ENCODE measurements around the gene ZNF350. TPM values are rescaled to one million over a fixed set of nuclear protein-coding genes. Genes with fewer than 3 reads are reported as not detected.
"Not testable (repeated sequence)": the region's sequence is repeated elsewhere in the genome, so short reads cannot be mapped to it uniquely, and the experiment has no call there.

The ZNF350 gene
- total and polyA plus RNA-seq, 2 donors = 10.0 to 14.9 TPM

GRCh38 chr19:51978882-51979281, 7.8 kb downstream of the ZNF350 start:
- 96% methylated on average over 4 of the region's 4 CpGs for WGBS
- Histone ChIP-seq H3K27me3 (ENCODE audit: control insufficient read depth in 2 of 2, insufficient read depth in 1 of 2, low read length in 1 of 2) (no peaks in the 10 kb centered on the region), H3K4me3 (ENCODE audit: low read length in 2 of 2) (no peak overlapping the region), H3K27ac (ENCODE audit: low read depth in 1 of 2, low read length in 1 of 2) (no peak overlapping the region), H3K36me3 (ENCODE audit: control insufficient read depth in 2 of 2, insufficient read depth in 2 of 2, low read length in 1 of 2) (peaks cover 11 to 18% of the 10 kb centered on the region in 2 donors), H3K4me1 (ENCODE audit: control insufficient read depth in 2 of 2, insufficient read depth in 2 of 2, low read length in 2 of 2) (no peaks in the 10 kb centered on the region), H3K9me3 (ENCODE audit: control insufficient read depth in 2 of 2, insufficient read depth in 1 of 2, low read length in 1 of 2) (peaks cover 18 to 44% of the 10 kb centered on the region in 2 donors)
- DNase-seq (ENCODE audit: low read depth in 6 of 9, low spot score in 9 of 9) = no peak

DNA sequence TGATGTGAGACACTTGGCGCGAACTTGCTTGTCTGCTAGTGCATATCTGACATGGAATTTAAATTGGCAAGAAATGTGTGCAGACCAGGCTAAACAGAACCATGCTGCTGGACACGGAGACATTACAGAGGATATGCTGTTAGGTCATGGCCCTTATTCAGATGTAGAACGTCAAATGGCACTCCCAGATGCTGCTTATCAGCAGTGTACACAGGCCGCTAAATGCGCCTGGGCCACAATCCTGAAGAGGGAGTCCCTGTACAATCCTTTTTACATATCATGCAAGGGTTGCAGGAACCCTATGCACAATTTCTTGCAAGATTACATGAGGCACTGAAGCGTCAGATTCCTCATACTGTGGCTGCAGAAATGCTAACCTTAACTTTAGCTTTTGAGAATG, 9.3 kb downstream of the ZNF350 start:
- Histone ChIP-seq H3K27me3 (ENCODE audit: control insufficient read depth in 2 of 2, insufficient read depth in 1 of 2, low read length in 1 of 2) (no peaks in the 10 kb centered on the region), H3K4me1 (ENCODE audit: control insufficient read depth in 2 of 2, insufficient read depth in 2 of 2, low read length in 2 of 2) (no peaks in the 10 kb centered on the region), H3K4me3 (ENCODE audit: low read length in 2 of 2) (no peak overlapping the region), H3K9me3 (ENCODE audit: control insufficient read depth in 2 of 2, insufficient read depth in 1 of 2, low read length in 1 of 2) (peaks cover 26 to 39% of the 10 kb centered on the region in 2 donors), H3K27ac (ENCODE audit: low read depth in 1 of 2, low read length in 1 of 2) (no peak overlapping the region), H3K36me3 (ENCODE audit: control insufficient read depth in 2 of 2, insufficient read depth in 2 of 2, low read length in 1 of 2) (peaks cover 22 to 26% of the 10 kb centered on the region in 2 donors)
- WGBS = 87% methylated on average over 7 of the region's 7 CpGs
- no peak for DNase-seq (ENCODE audit: low read depth in 6 of 9, low spot score in 9 of 9)

DNA sequence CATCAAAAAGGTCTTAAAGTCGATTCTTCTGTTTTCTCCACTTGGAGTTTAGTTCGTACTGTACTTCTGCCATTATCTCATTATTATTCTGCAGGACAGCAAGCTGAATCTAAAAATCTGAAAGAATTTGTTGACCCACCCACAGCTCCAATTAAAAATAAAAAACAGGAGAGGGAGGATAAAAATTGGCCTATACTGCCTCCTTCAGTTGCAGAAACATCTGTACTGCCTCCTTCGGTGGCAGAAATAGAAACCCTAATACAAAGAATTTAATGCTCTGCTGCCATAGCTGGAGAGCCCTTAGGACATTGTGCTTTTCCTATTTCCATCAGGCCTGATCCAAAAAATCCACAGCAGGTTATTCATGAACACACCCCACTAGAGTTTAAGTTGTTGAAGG, 9.8 kb downstream of the ZNF350 start:
- WGBS = 98% methylated on average over 3 of the region's 3 CpGs

DNA sequence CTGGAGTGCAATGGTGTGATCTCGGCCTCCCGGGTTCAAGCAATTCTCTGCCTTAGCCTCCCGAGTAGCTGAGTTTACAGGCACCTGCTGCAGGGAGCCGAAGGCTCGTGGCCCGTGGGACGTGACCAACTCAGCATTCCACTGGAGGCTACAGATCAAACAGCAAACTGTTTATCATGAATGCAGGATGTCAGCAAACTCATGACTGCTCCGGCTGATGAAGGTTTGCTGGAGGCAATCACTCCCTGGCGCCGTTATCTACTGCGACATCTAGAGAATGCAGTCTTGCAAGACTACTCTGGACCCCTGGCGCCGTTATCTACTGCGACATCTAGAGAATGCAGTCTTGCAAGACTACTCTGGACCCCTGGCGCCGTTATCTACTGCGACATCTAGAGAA, 10.9 kb downstream of the ZNF350 start:
- not testable (repeated sequence) for DNase-seq (ENCODE audit: low read depth in 6 of 9, low spot score in 9 of 9); H3K27me3 ChIP-seq (ENCODE audit: control insufficient read depth in 2 of 2, insufficient read depth in 1 of 2, low read length in 1 of 2); H3K4me1 ChIP-seq (ENCODE audit: control insufficient read depth in 2 of 2, insufficient read depth in 2 of 2, low read length in 2 of 2); H3K27ac ChIP-seq (ENCODE audit: low read depth in 1 of 2, low read length in 1 of 2); H3K4me3 ChIP-seq (ENCODE audit: low read length in 2 of 2)
- Histone ChIP-seq H3K9me3 (ENCODE audit: control insufficient read depth in 2 of 2, insufficient read depth in 1 of 2, low read length in 1 of 2) (peaks cover 29 to 48% of the 10 kb centered on the region in 2 donors), H3K36me3 (ENCODE audit: control insufficient read depth in 2 of 2, insufficient read depth in 2 of 2, low read length in 1 of 2) (peaks cover 30 to 35% of the 10 kb centered on the region in 2 donors)
- 98% methylated on average over 17 of the region's 17 CpGs for WGBS

More for the DNA sequence above, 9.8 kb downstream of the ZNF350 start:
- H3K27ac ChIP-seq (ENCODE audit: low read depth in 1 of 2, low read length in 1 of 2) = no peak overlapping the region
- no peaks in the 10 kb centered on the region for H3K4me1 ChIP-seq (ENCODE audit: control insufficient read depth in 2 of 2, insufficient read depth in 2 of 2, low read length in 2 of 2)
- no peak overlapping the region for H3K4me3 ChIP-seq (ENCODE audit: low read length in 2 of 2)
- no peaks in the 10 kb centered on the region for H3K27me3 ChIP-seq (ENCODE audit: control insufficient read depth in 2 of 2, insufficient read depth in 1 of 2, low read length in 1 of 2)
- DNase-seq (ENCODE audit: low read depth in 6 of 9, low spot score in 9 of 9) = no peak
- peaks cover 26 to 42% of the 10 kb centered on the region in 2 donors for H3K9me3 ChIP-seq (ENCODE audit: control insufficient read depth in 2 of 2, insufficient read depth in 1 of 2, low read length in 1 of 2)
- H3K36me3 ChIP-seq (ENCODE audit: control insufficient read depth in 2 of 2, insufficient read depth in 2 of 2, low read length in 1 of 2) = peaks cover 22 to 31% of the 10 kb centered on the region in 2 donors

GRCh38 chr19:51971624-51972023, 15.0 kb downstream of the ZNF350 start:
- no peak overlapping the region for H3K27ac ChIP-seq (ENCODE audit: low read depth in 1 of 2, low read length in 1 of 2)
- H3K9me3 ChIP-seq (ENCODE audit: control insufficient read depth in 2 of 2, insufficient read depth in 1 of 2, low read length in 1 of 2) = peaks cover 44 to 54% of the 10 kb centered on the region in 2 donors
- H3K27me3 ChIP-seq (ENCODE audit: control insufficient read depth in 2 of 2, insufficient read depth in 1 of 2, low read length in 1 of 2) = no peaks in the 10 kb centered on the region
- peak in 3 of 9 donors; percentile 14 to 57 (median 18) for DNase-seq (ENCODE audit: low read depth in 6 of 9, low spot score in 9 of 9)
- 97% methylated on average over 4 of the region's 4 CpGs for WGBS
- no peaks in the 10 kb centered on the region for H3K4me1 ChIP-seq (ENCODE audit: control insufficient read depth in 2 of 2, insufficient read depth in 2 of 2, low read length in 2 of 2)
- no peak overlapping the region for H3K4me3 ChIP-seq (ENCODE audit: low read length in 2 of 2)
- H3K36me3 ChIP-seq (ENCODE audit: control insufficient read depth in 2 of 2, insufficient read depth in 2 of 2, low read length in 1 of 2) = peaks cover 50 to 68% of the 10 kb centered on the region in 2 donors

GRCh38 chr19:51970718-51971117, 15.9 kb downstream of the ZNF350 start:
- 96% methylated on average over 1 of the region's 1 CpG for WGBS
- Histone ChIP-seq H3K9me3 (ENCODE audit: control insufficient read depth in 2 of 2, insufficient read depth in 1 of 2, low read length in 1 of 2) (peaks cover 48 to 53% of the 10 kb centered on the region in 2 donors), H3K27ac (ENCODE audit: low read depth in 1 of 2, low read length in 1 of 2) (no peak overlapping the region), H3K4me3 (ENCODE audit: low read length in 2 of 2) (no peak overlapping the region), H3K27me3 (ENCODE audit: control insufficient read depth in 2 of 2, insufficient read depth in 1 of 2, low read length in 1 of 2) (no peaks in the 10 kb centered on the region), H3K36me3 (ENCODE audit: control insufficient read depth in 2 of 2, insufficient read depth in 2 of 2, low read length in 1 of 2) (peaks cover 60 to 75% of the 10 kb centered on the region in 2 donors), H3K4me1 (ENCODE audit: control insufficient read depth in 2 of 2, insufficient read depth in 2 of 2, low read length in 2 of 2) (no peaks in the 10 kb centered on the region)
- DNase-seq (ENCODE audit: low read depth in 6 of 9, low spot score in 9 of 9) = no peak

GRCh38 chr19:51965583-51965982, 21.1 kb downstream of the ZNF350 start:
- peaks cover 46 to 55% of the 10 kb centered on the region in 2 donors for H3K36me3 ChIP-seq (ENCODE audit: control insufficient read depth in 2 of 2, insufficient read depth in 2 of 2, low read length in 1 of 2)
- H3K4me1 ChIP-seq (ENCODE audit: control insufficient read depth in 2 of 2, insufficient read depth in 2 of 2, low read length in 2 of 2) = no peaks in the 10 kb centered on the region
- peaks cover 36 to 38% of the 10 kb centered on the region in 2 donors for H3K9me3 ChIP-seq (ENCODE audit: control insufficient read depth in 2 of 2, insufficient read depth in 1 of 2, low read length in 1 of 2)
- no peak overlapping the region for H3K27ac ChIP-seq (ENCODE audit: low read depth in 1 of 2, low read length in 1 of 2)
- H3K27me3 ChIP-seq (ENCODE audit: control insufficient read depth in 2 of 2, insufficient read depth in 1 of 2, low read length in 1 of 2) = no peaks in the 10 kb centered on the region
- DNase-seq (ENCODE audit: low read depth in 6 of 9, low spot score in 9 of 9) = no peak
- 98% methylated on average over 5 of the region's 5 CpGs for WGBS
- no peak overlapping the region for H3K4me3 ChIP-seq (ENCODE audit: low read length in 2 of 2)

- peaks cover 15% of the 10 kb centered on the region in 2 donors for H3K36me3 ChIP-seq (ENCODE audit: control insufficient read depth in 2 of 2, insufficient read depth in 2 of 2, low read length in 1 of 2)
- not testable (repeated sequence) for H3K27ac ChIP-seq (ENCODE audit: low read depth in 1 of 2, low read length in 1 of 2); H3K4me3 ChIP-seq (ENCODE audit: low read length in 2 of 2); H3K27me3 ChIP-seq (ENCODE audit: control insufficient read depth in 2 of 2, insufficient read depth in 1 of 2, low read length in 1 of 2); H3K4me1 ChIP-seq (ENCODE audit: control insufficient read depth in 2 of 2, insufficient read depth in 2 of 2, low read length in 2 of 2); DNase-seq (ENCODE audit: low read depth in 6 of 9, low spot score in 9 of 9)
- 73% methylated on average over 7 of the region's 7 CpGs for WGBS
- H3K9me3 ChIP-seq (ENCODE audit: control insufficient read depth in 2 of 2, insufficient read depth in 1 of 2, low read length in 1 of 2) = peaks cover 11 to 13% of the 10 kb centered on the region in 2 donors
Observed at GRCh38 chr19:51960621-51961233, 25.9 kb downstream of the ZNF350 start.

DNA sequence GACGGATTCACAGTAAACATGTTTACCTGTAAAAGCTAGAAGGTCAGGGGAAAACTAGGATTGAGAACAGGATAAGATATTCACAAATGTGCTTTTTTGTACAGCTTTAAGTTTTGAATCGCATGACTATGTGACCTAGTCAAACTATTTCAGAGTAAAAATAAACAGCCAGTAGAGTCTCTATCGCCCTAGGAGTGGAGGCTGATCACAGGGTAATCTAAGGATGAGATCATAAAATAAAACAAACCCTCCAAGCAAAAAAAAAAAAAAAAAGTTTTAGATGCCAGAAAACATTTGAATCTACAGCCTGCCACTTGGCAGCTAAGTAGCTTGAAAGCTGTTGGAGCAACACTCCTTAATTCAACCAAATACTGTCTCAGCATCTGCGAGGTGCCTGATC, 26.8 kb downstream of the ZNF350 start:
- Histone ChIP-seq H3K4me3 (ENCODE audit: low read length in 2 of 2) (no peak overlapping the region), H3K4me1 (ENCODE audit: control insufficient read depth in 2 of 2, insufficient read depth in 2 of 2, low read length in 2 of 2) (no peaks in the 10 kb centered on the region), H3K36me3 (ENCODE audit: control insufficient read depth in 2 of 2, insufficient read depth in 2 of 2, low read length in 1 of 2) (peaks cover 5 to 6% of the 10 kb centered on the region in 2 donors), H3K27ac (ENCODE audit: low read depth in 1 of 2, low read length in 1 of 2) (no peak overlapping the region), H3K27me3 (ENCODE audit: control insufficient read depth in 2 of 2, insufficient read depth in 1 of 2, low read length in 1 of 2) (no peaks in the 10 kb centered on the region), H3K9me3 (ENCODE audit: control insufficient read depth in 2 of 2, insufficient read depth in 1 of 2, low read length in 1 of 2) (peaks cover 4 to 11% of the 10 kb centered on the region in 2 donors)
- DNase-seq (ENCODE audit: low read depth in 6 of 9, low spot score in 9 of 9) = no peak
- 96% methylated on average over 4 of the region's 4 CpGs for WGBS
